ENCODE data around the gene CABP5. TPM values are rescaled to one million over a fixed set of nuclear protein-coding genes. Genes with fewer than 3 reads are reported as not detected.
"Not testable (repeated sequence)": the region's sequence is repeated elsewhere in the genome, so short reads cannot be mapped to it uniquely, and the experiment has no call there.

Gene CABP5
- total RNA-seq, 5 donors from 2014 or later (not counting 1 experiment from before 2014, with no cell fraction given): not detected

- Histone ChIP-seq H3K9me3 (no peaks in the 10 kb centered on the region), H3K36me3 (ENCODE audit: control insufficient read depth in 2 of 2, extremely low read depth in 1 of 2, insufficient read depth in 1 of 2, low read length in 1 of 2) (no peaks in the 10 kb centered on the region), H3K4me1 (ENCODE audit: control insufficient read depth in 1 of 2, extremely low read depth in 1 of 2, insufficient read depth in 2 of 2, low read length in 2 of 2) (no peaks in the 10 kb centered on the region), H3K27ac (ENCODE audit: low read length) (no peak overlapping the region), H3K4me3 (ENCODE audit: control insufficient read depth in 1 of 2, extremely low read depth in 1 of 2, low read length in 1 of 2) (no peak overlapping the region), H3K27me3 (replicated peaks in 1 of 2; ENCODE audit: control insufficient read depth in 2 of 2, extremely low read depth in 1 of 2, insufficient read depth in 2 of 2, low read length in 1 of 2) (peaks cover 0 to 6% of the 10 kb centered on the region in 2 experiments)
- Mint-ChIP-seq H3K9me3 (no peaks in the 10 kb centered on the region), H3K4me1 (no peaks in the 10 kb centered on the region), H3K27ac (no peak overlapping the region), H3K27me3 (peaks cover 11 to 17% of the 10 kb centered on the region in 2 donors), H3K36me3 (peaks cover 4% of the 10 kb centered on the region), H3K4me3 (no peak overlapping the region)
- WGBS (ENCODE audit: insufficient coverage): 83% methylated on average over 1 of the region's 5 CpGs
- DNase-seq (no peak), ATAC-seq (replicated peaks in 1 of 4) (no peak)
- CTCF ChIA-PET: no interaction called here
- POLR2A ChIA-PET: no interaction called here
Observed at GRCh38 chr19:48081106-48081505, 37.2 kb upstream of the CABP5 start.

- H3K27me3 Mint-ChIP-seq; DNase-seq; H3K4me3 ChIP-seq (ENCODE audit: control insufficient read depth in 1 of 2, extremely low read depth in 1 of 2, low read length in 1 of 2); H3K4me3 Mint-ChIP-seq; H3K4me1 Mint-ChIP-seq; ATAC-seq (replicated peaks in 1 of 4); H3K9me3 ChIP-seq; H3K27ac ChIP-seq (ENCODE audit: low read length); H3K4me1 ChIP-seq (ENCODE audit: control insufficient read depth in 1 of 2, extremely low read depth in 1 of 2, insufficient read depth in 2 of 2, low read length in 2 of 2); H3K9me3 Mint-ChIP-seq; H3K36me3 ChIP-seq (ENCODE audit: control insufficient read depth in 2 of 2, extremely low read depth in 1 of 2, insufficient read depth in 1 of 2, low read length in 1 of 2); POLR2A ChIA-PET; H3K36me3 Mint-ChIP-seq; CTCF ChIA-PET; H3K27ac Mint-ChIP-seq: not testable (repeated sequence)
- WGBS (ENCODE audit: insufficient coverage): 100% methylated on average over 1 of the region's 3 CpGs
- H3K27me3 ChIP-seq (replicated peaks in 1 of 2; ENCODE audit: control insufficient read depth in 2 of 2, extremely low read depth in 1 of 2, insufficient read depth in 2 of 2, low read length in 1 of 2): peaks cover 0 to 19% of the 10 kb centered on the region in 2 experiments
Observed at GRCh38 chr19:48070177-48070769, 26.4 kb upstream of the CABP5 start.

DNA sequence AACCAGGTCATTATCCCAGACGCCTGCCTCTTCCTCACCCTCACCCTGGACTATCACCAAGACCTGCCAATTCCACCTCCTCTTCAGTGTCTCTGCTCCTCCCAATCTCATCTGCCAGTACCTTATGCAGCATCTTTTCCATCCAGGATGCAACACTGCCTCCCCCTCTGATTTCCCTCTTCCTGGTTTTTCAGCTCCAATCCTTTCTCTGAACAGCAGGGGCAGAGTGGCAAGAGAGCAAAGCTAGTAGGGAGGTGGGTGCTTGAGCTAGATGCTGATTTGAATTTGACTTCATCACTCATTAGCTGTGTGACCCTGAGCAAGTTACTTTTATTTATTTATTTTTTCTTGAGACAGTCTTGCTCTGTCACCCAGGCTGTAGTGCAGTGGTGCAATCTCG, 25.6 kb upstream of the CABP5 start:
- H3K4me3 ChIP-seq (ENCODE audit: control insufficient read depth in 1 of 2, extremely low read depth in 1 of 2, low read length in 1 of 2): no peak overlapping the region
- no peaks in the 10 kb centered on the region for H3K36me3 ChIP-seq (ENCODE audit: control insufficient read depth in 2 of 2, extremely low read depth in 1 of 2, insufficient read depth in 1 of 2, low read length in 1 of 2)
- DNase-seq: no peak
- H3K9me3 Mint-ChIP-seq: no peaks in the 10 kb centered on the region
- H3K27me3 ChIP-seq (replicated peaks in 1 of 2; ENCODE audit: control insufficient read depth in 2 of 2, extremely low read depth in 1 of 2, insufficient read depth in 2 of 2, low read length in 1 of 2): peaks cover 0 to 16% of the 10 kb centered on the region in 2 experiments
- no peak overlapping the region for H3K27ac ChIP-seq (ENCODE audit: low read length)
- ChIA-PET CTCF (interaction anchor here in 1 of 2 donors (0.6 kb wide), 1 partner anchor 26 kb away, joined by 3 read pairs; no protein-coding TSS in a partner anchor), POLR2A (interaction anchor here in 1 of 2 donors (0.6 kb wide), 1 partner anchor 247 kb away, joined by 3 read pairs; no protein-coding TSS in a partner anchor)
- H3K27me3 Mint-ChIP-seq: peaks cover 0 to 8% of the 10 kb centered on the region in 2 donors
- no peak overlapping the region for H3K27ac Mint-ChIP-seq
- no peak for ATAC-seq (replicated peaks in 1 of 4)
- no peaks in the 10 kb centered on the region for H3K4me1 Mint-ChIP-seq
- no peak overlapping the region for H3K4me3 Mint-ChIP-seq
- no peaks in the 10 kb centered on the region for H3K9me3 ChIP-seq
- 43% methylated on average over 1 of the region's 2 CpGs for WGBS (ENCODE audit: insufficient coverage)
- H3K36me3 Mint-ChIP-seq: peaks cover 4% of the 10 kb centered on the region
- no peaks in the 10 kb centered on the region for H3K4me1 ChIP-seq (ENCODE audit: control insufficient read depth in 1 of 2, extremely low read depth in 1 of 2, insufficient read depth in 2 of 2, low read length in 2 of 2)

DNA sequence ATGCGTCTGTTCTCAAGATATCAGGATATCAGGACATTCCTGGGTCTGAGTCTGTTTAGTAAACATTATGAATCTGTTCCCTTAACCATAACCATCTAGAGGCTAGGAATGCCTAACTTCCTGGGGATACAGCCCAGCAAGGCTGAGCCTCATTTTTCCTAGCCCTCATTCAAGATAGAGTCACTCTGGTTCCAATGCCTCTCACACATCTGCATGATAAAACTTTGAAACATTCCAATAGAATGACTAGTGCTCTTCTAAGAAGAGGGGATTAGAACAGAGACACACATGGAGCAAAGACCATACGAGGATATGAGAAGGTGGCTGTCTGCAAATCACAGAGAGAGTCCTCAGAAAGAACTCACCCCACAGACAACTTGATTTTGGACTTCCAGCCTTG, 20.6 kb upstream of the CABP5 start:
- Mint-ChIP-seq H3K36me3 (no peaks in the 10 kb centered on the region), H3K27ac (no peak overlapping the region), H3K4me1 (no peaks in the 10 kb centered on the region), H3K9me3 (no peaks in the 10 kb centered on the region), H3K27me3 (peaks cover 16 to 20% of the 10 kb centered on the region in 2 donors), H3K4me3 (no peak overlapping the region)
- Histone ChIP-seq H3K27ac (ENCODE audit: low read length) (no peak overlapping the region), H3K9me3 (no peaks in the 10 kb centered on the region), H3K36me3 (ENCODE audit: control insufficient read depth in 2 of 2, extremely low read depth in 1 of 2, insufficient read depth in 1 of 2, low read length in 1 of 2) (no peaks in the 10 kb centered on the region), H3K27me3 (replicated peaks in 1 of 2; ENCODE audit: control insufficient read depth in 2 of 2, extremely low read depth in 1 of 2, insufficient read depth in 2 of 2, low read length in 1 of 2) (peaks cover 0 to 26% of the 10 kb centered on the region in 2 experiments), H3K4me3 (ENCODE audit: control insufficient read depth in 1 of 2, extremely low read depth in 1 of 2, low read length in 1 of 2) (no peak overlapping the region), H3K4me1 (ENCODE audit: control insufficient read depth in 1 of 2, extremely low read depth in 1 of 2, insufficient read depth in 2 of 2, low read length in 2 of 2) (no peaks in the 10 kb centered on the region)
- CTCF ChIA-PET: no interaction called here
- POLR2A ChIA-PET: no interaction called here
- no CpG with 5 or more reads among the region's 2 CpGs for WGBS (ENCODE audit: insufficient coverage)
- DNase-seq (no peak), ATAC-seq (replicated peaks in 1 of 4) (no peak)

- WGBS (ENCODE audit: insufficient coverage): 52% methylated on average over 27 of the region's 37 CpGs
- Mint-ChIP-seq H3K4me1 (no peaks in the 10 kb centered on the region), H3K4me3 (no peak overlapping the region), H3K36me3 (no peaks in the 10 kb centered on the region), H3K27me3 (peaks cover 19 to 23% of the 10 kb centered on the region in 2 donors), H3K9me3 (no peaks in the 10 kb centered on the region), H3K27ac (no peak overlapping the region)
- no peak for DNase-seq
- Histone ChIP-seq H3K4me3 (ENCODE audit: control insufficient read depth in 1 of 2, extremely low read depth in 1 of 2, low read length in 1 of 2) (no peak overlapping the region), H3K9me3 (no peaks in the 10 kb centered on the region), H3K27me3 (replicated peaks in 1 of 2; ENCODE audit: control insufficient read depth in 2 of 2, extremely low read depth in 1 of 2, insufficient read depth in 2 of 2, low read length in 1 of 2) (peaks cover 0 to 19% of the 10 kb centered on the region in 2 experiments), H3K36me3 (ENCODE audit: control insufficient read depth in 2 of 2, extremely low read depth in 1 of 2, insufficient read depth in 1 of 2, low read length in 1 of 2) (no peaks in the 10 kb centered on the region), H3K27ac (ENCODE audit: low read length) (no peak overlapping the region), H3K4me1 (ENCODE audit: control insufficient read depth in 1 of 2, extremely low read depth in 1 of 2, insufficient read depth in 2 of 2, low read length in 2 of 2) (no peaks in the 10 kb centered on the region)
- ATAC-seq (replicated peaks in 1 of 4): no peak
- CTCF ChIA-PET: no interaction called here
- POLR2A ChIA-PET: no interaction called here
Observed at GRCh38 chr19:48061401-48062344, 17.8 kb upstream of the CABP5 start.

DNA sequence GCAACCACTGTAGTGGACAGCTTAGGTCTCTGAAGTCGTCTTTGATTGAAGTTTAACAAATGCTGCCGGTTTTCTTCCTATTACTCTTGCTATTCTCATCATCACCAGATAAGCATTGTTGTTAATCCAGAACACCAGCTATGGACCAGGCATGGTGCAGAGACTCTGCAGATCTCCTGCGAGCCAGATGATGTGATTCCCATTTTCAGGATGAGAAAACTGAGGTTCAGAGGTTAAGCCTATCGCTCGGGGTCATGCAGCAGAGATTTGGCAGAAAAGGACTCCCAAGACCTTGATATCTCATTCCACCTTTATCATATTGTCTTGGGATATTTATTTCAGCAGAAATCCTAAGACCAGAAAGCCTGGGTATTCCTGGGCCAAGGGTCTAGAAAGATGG, 16.5 kb upstream of the CABP5 start:
- H3K27me3 ChIP-seq (replicated peaks in 1 of 2; ENCODE audit: control insufficient read depth in 2 of 2, extremely low read depth in 1 of 2, insufficient read depth in 2 of 2, low read length in 1 of 2): peaks cover 0 to 20% of the 10 kb centered on the region in 2 experiments
- Mint-ChIP-seq H3K4me1 (no peaks in the 10 kb centered on the region), H3K27ac (no peak overlapping the region), H3K4me3 (no peak overlapping the region), H3K9me3 (no peaks in the 10 kb centered on the region), H3K36me3 (no peaks in the 10 kb centered on the region), H3K27me3 (peaks cover 19 to 24% of the 10 kb centered on the region in 2 donors)
- POLR2A ChIA-PET: no interaction called here
- ATAC-seq (replicated peaks in 1 of 4) (no peak), DNase-seq (no peak)
- no CpG with 5 or more reads among the region's 5 CpGs for WGBS (ENCODE audit: insufficient coverage)
- H3K27ac ChIP-seq (ENCODE audit: low read length): no peak overlapping the region
- no peaks in the 10 kb centered on the region for H3K36me3 ChIP-seq (ENCODE audit: control insufficient read depth in 2 of 2, extremely low read depth in 1 of 2, insufficient read depth in 1 of 2, low read length in 1 of 2)
- CTCF ChIA-PET: no interaction called here
- no peaks in the 10 kb centered on the region for H3K9me3 ChIP-seq
- H3K4me3 ChIP-seq (ENCODE audit: control insufficient read depth in 1 of 2, extremely low read depth in 1 of 2, low read length in 1 of 2): no peak overlapping the region
- H3K4me1 ChIP-seq (ENCODE audit: control insufficient read depth in 1 of 2, extremely low read depth in 1 of 2, insufficient read depth in 2 of 2, low read length in 2 of 2): no peaks in the 10 kb centered on the region
